SK-N-SH treated with all-trans-retinoic acid at 6 μM for 48 hours (cell line): ENCODE measurements around the gene REV3L.

Experiments used
- CREB5 ChIP-seq: fragments of 250-450 bp; sonication (Bioruptor Pico); IDR thresholded peaks from 2 replicates; pipeline ENCODE4 v1.5.1; 2020; ENCODE audit warnings: low read depth, mild to moderate bottlenecking, moderate library complexity
- CSDC2 ChIP-seq: fragments of 250-450 bp; sonication (Bioruptor Pico); IDR thresholded peaks from 2 replicates; pipeline ENCODE4 v1.5.0; 2020; ENCODE audit warnings: mild to moderate bottlenecking, moderate library complexity
- OSR1 ChIP-seq: fragments of 250-450 bp; sonication (Bioruptor Pico); IDR thresholded peaks from 2 replicates; pipeline ENCODE4 v1.8.0; 2022; ENCODE audit warnings: moderate library complexity, mild to moderate bottlenecking, inconsistent platforms
- PATZ1 ChIP-seq: fragments of 250-450 bp; sonication (Bioruptor Pico); IDR thresholded peaks from 2 replicates; pipeline ENCODE4 v1.8.0; 2020; ENCODE audit warnings: mild to moderate bottlenecking, moderate library complexity, borderline replicate concordance
- RARB ChIP-seq: fragments of 250-450 bp; sonication (Bioruptor Pico); IDR thresholded peaks from 2 replicates; pipeline ENCODE4 v1.8.0; 2021; ENCODE audit warnings: mild to moderate bottlenecking, moderate library complexity
- ZC3H10 ChIP-seq: fragments of 250-450 bp; sonication (Bioruptor Pico); IDR thresholded peaks from 2 replicates; pipeline ENCODE4 v1.5.1; 2021; ENCODE audit warnings: mild to moderate bottlenecking, moderate library complexity
- ZFP3 ChIP-seq: fragments of 250-450 bp; sonication (Bioruptor Pico); IDR thresholded peaks from 2 replicates; pipeline ENCODE4 v1.5.0; 2020; ENCODE audit warnings: mild to moderate bottlenecking, moderate library complexity
- ZFP30 ChIP-seq: fragments of 450-650 bp; formaldehyde crosslinking; IDR thresholded peaks from 2 replicates; pipeline ENCODE4 v1.5.0; 2022; ENCODE audit warnings: mild to moderate bottlenecking, moderate library complexity
- TF ChIP-seq, protein P1 (sequence below): fragments of 250-450 bp; sonication (Bioruptor Pico); IDR thresholded peaks from 2 replicates; pipeline ENCODE4 v1.5.0; 2020; ENCODE audit warnings: mild to moderate bottlenecking, moderate library complexity

DNA sequence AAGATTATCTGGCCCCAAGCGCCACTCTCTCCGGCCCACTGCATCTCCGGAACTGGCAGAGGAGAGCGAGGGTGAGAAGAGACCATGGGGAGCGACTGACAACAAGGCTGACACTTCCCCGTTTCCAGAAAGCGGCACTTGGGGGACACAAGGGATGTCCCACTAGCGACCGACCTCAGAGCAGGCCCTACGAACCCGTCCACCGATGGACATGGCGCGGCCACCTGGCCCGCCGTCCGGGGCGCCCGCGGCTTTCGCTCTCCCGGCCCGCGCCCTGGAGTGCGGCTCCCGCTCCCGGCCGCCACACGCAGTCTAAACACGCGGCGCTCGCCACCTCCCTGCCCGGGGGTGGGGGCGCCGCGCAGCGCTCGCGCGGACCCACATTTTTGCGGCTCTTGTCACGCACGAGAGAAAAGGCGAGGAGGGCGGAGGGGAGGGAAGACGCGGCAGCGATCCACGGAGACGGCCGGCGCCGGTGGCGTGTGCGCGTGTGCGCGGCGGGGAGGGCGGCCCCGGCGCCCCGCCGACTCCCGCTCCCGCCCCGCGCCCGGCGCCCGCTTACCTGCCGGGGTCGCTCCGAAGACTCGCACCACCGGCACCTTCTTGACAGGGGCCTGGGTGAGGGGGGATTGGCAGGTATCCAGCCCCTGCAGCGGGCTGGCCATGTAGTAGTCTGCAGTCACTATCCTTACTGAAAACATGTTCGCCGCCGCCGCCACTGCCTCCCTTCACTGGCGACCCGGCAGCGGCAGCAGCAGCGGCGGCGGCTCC, 645 bp downstream of the REV3L start:
- no peak for TF ChIP-seq CREB5 (CRISPR knock-in tag)
- no peak for TF ChIP-seq PATZ1 (CRISPR knock-in tag)
- no peak for TF ChIP-seq OSR1 (CRISPR knock-in tag)
- TF ChIP-seq ZFP30 (CRISPR knock-in tag), result no peak
- no peak for TF ChIP-seq ZFP3 (CRISPR knock-in tag)
- no peak for TF ChIP-seq ZC3H10
- TF ChIP-seq, protein P1, sequence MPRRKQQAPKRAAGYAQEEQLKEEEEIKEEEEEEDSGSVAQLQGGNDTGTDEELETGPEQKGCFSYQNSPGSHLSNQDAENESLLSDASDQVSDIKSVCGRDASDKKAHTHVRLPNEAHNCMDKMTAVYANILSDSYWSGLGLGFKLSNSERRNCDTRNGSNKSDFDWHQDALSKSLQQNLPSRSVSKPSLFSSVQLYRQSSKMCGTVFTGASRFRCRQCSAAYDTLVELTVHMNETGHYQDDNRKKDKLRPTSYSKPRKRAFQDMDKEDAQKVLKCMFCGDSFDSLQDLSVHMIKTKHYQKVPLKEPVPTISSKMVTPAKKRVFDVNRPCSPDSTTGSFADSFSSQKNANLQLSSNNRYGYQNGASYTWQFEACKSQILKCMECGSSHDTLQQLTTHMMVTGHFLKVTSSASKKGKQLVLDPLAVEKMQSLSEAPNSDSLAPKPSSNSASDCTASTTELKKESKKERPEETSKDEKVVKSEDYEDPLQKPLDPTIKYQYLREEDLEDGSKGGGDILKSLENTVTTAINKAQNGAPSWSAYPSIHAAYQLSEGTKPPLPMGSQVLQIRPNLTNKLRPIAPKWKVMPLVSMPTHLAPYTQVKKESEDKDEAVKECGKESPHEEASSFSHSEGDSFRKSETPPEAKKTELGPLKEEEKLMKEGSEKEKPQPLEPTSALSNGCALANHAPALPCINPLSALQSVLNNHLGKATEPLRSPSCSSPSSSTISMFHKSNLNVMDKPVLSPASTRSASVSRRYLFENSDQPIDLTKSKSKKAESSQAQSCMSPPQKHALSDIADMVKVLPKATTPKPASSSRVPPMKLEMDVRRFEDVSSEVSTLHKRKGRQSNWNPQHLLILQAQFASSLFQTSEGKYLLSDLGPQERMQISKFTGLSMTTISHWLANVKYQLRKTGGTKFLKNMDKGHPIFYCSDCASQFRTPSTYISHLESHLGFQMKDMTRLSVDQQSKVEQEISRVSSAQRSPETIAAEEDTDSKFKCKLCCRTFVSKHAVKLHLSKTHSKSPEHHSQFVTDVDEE, result no peak
- no peak for TF ChIP-seq RARB
- no peak for TF ChIP-seq CSDC2
